Measurements from ENCODE around the gene RSPRY1.
"Not testable (repeated sequence)": the region's sequence is repeated elsewhere in the genome, so short reads cannot be mapped to it uniquely, and the experiment has no call there.

Gene RSPRY1

GRCh38 chr16:57192720-57193486, 6.8 kb downstream of the RSPRY1 start:
- no peak overlapping the region for H3K27ac ChIP-seq
- TF ChIP-seq ZFX (IDR thresholded peaks at IDR 0.05; ENCODE audit: borderline replicate concordance) (no peak), CTCF (IDR thresholded peaks at IDR 0.05) (no peak)

- H3K27ac ChIP-seq: peak overlapping the region; percentile 24
- TF ChIP-seq CTCF (IDR thresholded peaks at IDR 0.05) (no peak), ZFX (IDR thresholded peaks at IDR 0.05; ENCODE audit: borderline replicate concordance) (no peak)
Observed at GRCh38 chr16:57194512-57194911, 8.4 kb downstream of the RSPRY1 start.

- no peak overlapping the region for H3K27ac ChIP-seq
- TF ChIP-seq CTCF (IDR thresholded peaks at IDR 0.05): no peak
Observed at GRCh38 chr16:57196286-57196685, 10.2 kb downstream of the RSPRY1 start.

- TF ChIP-seq CTCF (IDR thresholded peaks at IDR 0.05) (no peak), ZFX (IDR thresholded peaks at IDR 0.05; ENCODE audit: borderline replicate concordance) (no peak)
- H3K27ac ChIP-seq: no peak overlapping the region
Observed at GRCh38 chr16:57196753-57197152, 10.6 kb downstream of the RSPRY1 start.

GRCh38 chr16:57200321-57200720, 14.2 kb downstream of the RSPRY1 start:
- H3K27ac ChIP-seq: not testable (repeated sequence)

GRCh38 chr16:57200926-57201325, 14.8 kb downstream of the RSPRY1 start:
- H3K27ac ChIP-seq: not testable (repeated sequence)

- TF ChIP-seq ZFX (IDR thresholded peaks at IDR 0.05; ENCODE audit: borderline replicate concordance): no peak
- no peak for TF ChIP-seq CTCF (IDR thresholded peaks at IDR 0.05)
- H3K27ac ChIP-seq: no peak overlapping the region
Observed at GRCh38 chr16:57202095-57202886, 16.2 kb downstream of the RSPRY1 start.

- TF ChIP-seq CTCF (IDR thresholded peaks at IDR 0.05): no peak
- TF ChIP-seq ZFX (IDR thresholded peaks at IDR 0.05; ENCODE audit: borderline replicate concordance): no peak
- H3K27ac ChIP-seq: no peak overlapping the region
Observed at GRCh38 chr16:57203451-57203850, 17.3 kb downstream of the RSPRY1 start.
